LNCAP (cell line): ENCODE measurements around the gene TAS1R1.

Experiments
- CTCF ChIP-seq: fragments of 450-650 bp; IDR thresholded peaks from 2 replicates; pipeline ENCODE4 v1.5.1; 2017; ENCODE audit warnings: mild to moderate bottlenecking

Gene TAS1R1

GRCh38 chr1:6526316-6526715 is 28.8 kb upstream of the TAS1R1 start:
- no peak for TF ChIP-seq CTCF

- TF ChIP-seq CTCF: no peak
These were observed 26.6 kb upstream of the TAS1R1 start for GRCh38 chr1:6528492-6528891.

DNA sequence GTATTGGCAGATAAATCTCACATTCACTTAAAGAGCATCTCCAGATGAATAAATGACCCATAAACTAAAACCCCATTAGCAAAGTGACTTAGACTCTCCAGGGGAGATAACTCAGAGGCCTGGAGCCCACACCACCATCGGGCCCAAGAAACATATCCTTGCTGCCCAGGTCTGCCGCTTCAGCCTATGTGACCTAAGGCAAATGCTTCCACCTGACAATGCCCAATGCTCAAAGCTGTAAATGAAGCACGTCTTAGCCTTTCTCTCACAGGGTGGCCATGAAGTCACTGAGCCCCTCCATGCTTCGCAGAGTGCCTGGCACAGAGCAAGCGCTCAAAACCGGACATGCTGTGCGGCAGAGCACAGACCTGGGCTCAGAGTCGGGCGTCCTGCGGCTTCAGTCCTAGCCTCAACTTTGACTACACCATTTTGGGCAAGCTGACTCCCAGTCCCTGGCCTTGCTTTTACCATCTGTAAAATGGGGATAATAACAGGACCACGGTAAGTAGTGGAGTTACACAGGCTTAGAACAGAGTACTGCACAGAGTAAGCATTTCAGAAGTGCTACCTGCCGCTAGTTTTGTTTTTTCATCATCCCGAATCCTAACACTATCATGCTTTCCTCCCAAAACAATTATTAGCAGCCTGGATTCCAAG is 24.5 kb upstream of the TAS1R1 start:
- TF ChIP-seq CTCF: no peak

- TF ChIP-seq CTCF: no peak
These were observed 23.1 kb upstream of the TAS1R1 start for GRCh38 chr1:6531996-6532395.

- TF ChIP-seq CTCF: no peak
These were observed 20.8 kb upstream of the TAS1R1 start for GRCh38 chr1:6534248-6534822.

DNA sequence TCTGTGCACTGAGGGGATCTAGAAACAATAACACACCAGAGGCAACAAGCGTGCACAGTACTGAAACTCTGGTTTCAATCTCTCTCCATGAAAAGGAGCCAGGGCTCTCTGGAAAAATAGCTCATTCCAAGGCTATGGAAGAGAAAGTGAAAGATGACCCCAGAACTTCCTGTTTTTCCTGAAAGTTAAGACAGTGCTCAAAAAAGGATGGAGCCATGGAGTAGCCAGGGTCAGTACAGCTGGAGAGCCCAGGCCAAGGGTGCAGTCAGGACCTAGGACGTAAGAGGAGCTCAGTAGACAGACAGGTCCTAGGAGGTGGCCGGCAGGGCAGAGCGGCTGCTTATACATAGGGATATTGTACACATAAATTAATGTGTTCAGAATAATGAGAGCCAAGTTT is 19.9 kb upstream of the TAS1R1 start:
- TF ChIP-seq CTCF: no peak

DNA sequence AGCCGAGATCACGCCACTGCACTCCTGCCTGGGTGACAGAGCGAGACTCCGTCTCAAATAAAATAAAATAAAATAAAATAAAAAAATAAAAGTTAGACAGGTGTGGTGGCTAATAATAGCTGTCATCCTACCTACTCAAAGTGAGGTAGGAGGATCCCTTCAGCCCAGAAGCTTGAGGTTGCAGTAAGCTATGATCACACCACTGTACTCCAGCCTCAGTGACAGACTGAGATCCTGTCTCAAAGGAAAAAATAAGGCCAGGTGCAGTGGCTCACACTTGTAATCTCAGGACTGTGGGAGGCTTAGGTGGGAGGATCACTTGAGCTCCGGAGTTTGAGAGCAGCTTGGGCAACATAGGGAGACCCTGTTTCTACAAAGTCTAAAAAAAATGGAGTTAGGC is 18.8 kb upstream of the TAS1R1 start:
- TF ChIP-seq CTCF: no peak

- no peak for TF ChIP-seq CTCF
These were observed 16.2 kb upstream of the TAS1R1 start for GRCh38 chr1:6538956-6539355.
